Upper lobe of left lung (tissue), 6 donors: ENCODE measurements around the gene KCNQ2. TPM values are rescaled to one million over a fixed set of nuclear protein-coding genes. Genes with fewer than 3 reads are reported as not detected.
A peak's percentile ranks its signal among the peaks of the same experiment; 100 is the strongest.

ENCODE experiments used
- ATAC-seq, 2 donors: fragments of 200-7000 bp; cut with Tn5 transposase; one replicate each; pipeline ENCODE4 v1.9.1; 2022; ENCODE audit warnings: mild to moderate bottlenecking in 2 of 2, moderate library complexity in 2 of 2; ENCODE audit not compliant: low FRiP score in 2 of 2
- DNase-seq, 2 donors: peaks; one replicate each; pipeline ENCODE4 v3.0.0-alpha.2; 2019 to 2020
- H3K27ac ChIP-seq, 4 donors: fragments of 200-600 bp; sonication (generic); one replicate each; pipeline ENCODE4 v1.5.1; 2016 to 2019
- H3K27me3 ChIP-seq, 4 donors: fragments of 200-600 bp; sonication (generic); one replicate each; pipeline ENCODE4 v1.5.1; 2017 to 2019
- H3K36me3 ChIP-seq, 4 donors: fragments of 200-600 bp; sonication (generic); one replicate each; pipeline ENCODE4 v1.5.1; 2016 to 2019
- H3K4me1 ChIP-seq, 4 donors: fragments of 200-600 bp; sonication (generic); one replicate each; pipeline ENCODE4 v1.5.1; 2018 to 2019
- H3K4me3 ChIP-seq, 4 donors: fragments of 200-600 bp; sonication (generic); one replicate each; pipeline ENCODE4 v1.5.1; 2017 to 2019; ENCODE audit warnings: mild to moderate bottlenecking in 2 of 4, moderate library complexity in 1 of 4
- H3K9me3 ChIP-seq, 4 donors: fragments of 200-600 bp; sonication (generic); one replicate each; pipeline ENCODE4 v1.5.1; 2018 to 2019
- EP300 ChIP-seq, 4 donors: sonication (generic); formaldehyde crosslinking; IDR thresholded peaks; one replicate each; pipeline ENCODE4 v1.5.1; 2017; ENCODE audit warnings: antibody characterized with exemption in 4 of 4, control low read depth in 2 of 4
- POLR2A ChIP-seq, 4 donors: fragments of 450-650 bp; IDR thresholded peaks; one replicate each; pipeline ENCODE4 v1.5.1; 2016 to 2017; ENCODE audit warnings: antibody characterized with exemption in 4 of 4, mild to moderate bottlenecking in 2 of 4
- POLR2AphosphoS5 ChIP-seq, 2 donors: sonication (generic); formaldehyde crosslinking; IDR thresholded peaks; one replicate each; pipeline ENCODE4 v1.5.1; 2017; ENCODE audit warnings: antibody characterized with exemption in 2 of 2
- WGBS, 2 donors: methylation state at CpG; one replicate each; pipeline ENCODE4 v1.1.5; 2017 to 2018; 5-methylcytosine and 5-hydroxymethylcytosine counted together
- total RNA-seq, 6 donors: library from RNA; depleted of rRNA in 4 of 6; stranded (reverse); fragments of >200 nt in 4 of 6; gene quantifications; one replicate each; pipeline versions ENCODE4 v1.1.0 to v1.2.1, GENCODE V29; 2016 to 2021
- TF ChIP-seq, protein P1 (sequence below), 6 experiments: fragments of 450-650 bp in 4 of 6; fragments of 200-600 bp in 2 of 6; sonication (generic) in 2 of 6; IDR thresholded peaks; one replicate each; pipeline ENCODE4 v1.5.1; 2016 to 2019; ENCODE audit warnings: antibody characterized with exemption in 6 of 6
- donor health status: DM: no; HTN: no; CAD: no; lungs with moderate emphysema.
- donor health status: DM: no; HTN: yes; CAD: no; lungs with severe emphysema.

Gene KCNQ2
- total RNA-seq, 6 donors from 2014 or later, result 0.66 TPM; not detected in 5

GRCh38 chr20:63359164-63359934 lies 113.1 kb downstream of the KCNQ2 start:
- ATAC-seq (no peak), DNase-seq (peak in 1 of 2 donors; percentile 76)
- 69 to 70% methylated on average over 14 to 39 of the region's 42 CpGs for WGBS, 2 donors
- no peaks in the 10 kb centered on the region for H3K36me3 ChIP-seq
- no peaks in the 10 kb centered on the region for H3K9me3 ChIP-seq
- peaks cover 0 to 21% (median 8%) of the 10 kb centered on the region in 4 donors for H3K27me3 ChIP-seq
- TF ChIP-seq, protein P1, sequence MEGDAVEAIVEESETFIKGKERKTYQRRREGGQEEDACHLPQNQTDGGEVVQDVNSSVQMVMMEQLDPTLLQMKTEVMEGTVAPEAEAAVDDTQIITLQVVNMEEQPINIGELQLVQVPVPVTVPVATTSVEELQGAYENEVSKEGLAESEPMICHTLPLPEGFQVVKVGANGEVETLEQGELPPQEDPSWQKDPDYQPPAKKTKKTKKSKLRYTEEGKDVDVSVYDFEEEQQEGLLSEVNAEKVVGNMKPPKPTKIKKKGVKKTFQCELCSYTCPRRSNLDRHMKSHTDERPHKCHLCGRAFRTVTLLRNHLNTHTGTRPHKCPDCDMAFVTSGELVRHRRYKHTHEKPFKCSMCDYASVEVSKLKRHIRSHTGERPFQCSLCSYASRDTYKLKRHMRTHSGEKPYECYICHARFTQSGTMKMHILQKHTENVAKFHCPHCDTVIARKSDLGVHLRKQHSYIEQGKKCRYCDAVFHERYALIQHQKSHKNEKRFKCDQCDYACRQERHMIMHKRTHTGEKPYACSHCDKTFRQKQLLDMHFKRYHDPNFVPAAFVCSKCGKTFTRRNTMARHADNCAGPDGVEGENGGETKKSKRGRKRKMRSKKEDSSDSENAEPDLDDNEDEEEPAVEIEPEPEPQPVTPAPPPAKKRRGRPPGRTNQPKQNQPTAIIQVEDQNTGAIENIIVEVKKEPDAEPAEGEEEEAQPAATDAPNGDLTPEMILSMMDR (IDR thresholded peaks at IDR 0.05), result no peak
- TF ChIP-seq POLR2A (IDR thresholded peaks at IDR 0.05) (no peak), POLR2AphosphoS5 (IDR thresholded peaks at IDR 0.05) (no peak), EP300 (IDR thresholded peaks at IDR 0.05) (no peak)
- peaks cover 0 to 4% (median 0%) of the 10 kb centered on the region in 4 donors for H3K4me1 ChIP-seq
- H3K4me3 ChIP-seq, result no peak overlapping the region
- no peak overlapping the region for H3K27ac ChIP-seq

DNA sequence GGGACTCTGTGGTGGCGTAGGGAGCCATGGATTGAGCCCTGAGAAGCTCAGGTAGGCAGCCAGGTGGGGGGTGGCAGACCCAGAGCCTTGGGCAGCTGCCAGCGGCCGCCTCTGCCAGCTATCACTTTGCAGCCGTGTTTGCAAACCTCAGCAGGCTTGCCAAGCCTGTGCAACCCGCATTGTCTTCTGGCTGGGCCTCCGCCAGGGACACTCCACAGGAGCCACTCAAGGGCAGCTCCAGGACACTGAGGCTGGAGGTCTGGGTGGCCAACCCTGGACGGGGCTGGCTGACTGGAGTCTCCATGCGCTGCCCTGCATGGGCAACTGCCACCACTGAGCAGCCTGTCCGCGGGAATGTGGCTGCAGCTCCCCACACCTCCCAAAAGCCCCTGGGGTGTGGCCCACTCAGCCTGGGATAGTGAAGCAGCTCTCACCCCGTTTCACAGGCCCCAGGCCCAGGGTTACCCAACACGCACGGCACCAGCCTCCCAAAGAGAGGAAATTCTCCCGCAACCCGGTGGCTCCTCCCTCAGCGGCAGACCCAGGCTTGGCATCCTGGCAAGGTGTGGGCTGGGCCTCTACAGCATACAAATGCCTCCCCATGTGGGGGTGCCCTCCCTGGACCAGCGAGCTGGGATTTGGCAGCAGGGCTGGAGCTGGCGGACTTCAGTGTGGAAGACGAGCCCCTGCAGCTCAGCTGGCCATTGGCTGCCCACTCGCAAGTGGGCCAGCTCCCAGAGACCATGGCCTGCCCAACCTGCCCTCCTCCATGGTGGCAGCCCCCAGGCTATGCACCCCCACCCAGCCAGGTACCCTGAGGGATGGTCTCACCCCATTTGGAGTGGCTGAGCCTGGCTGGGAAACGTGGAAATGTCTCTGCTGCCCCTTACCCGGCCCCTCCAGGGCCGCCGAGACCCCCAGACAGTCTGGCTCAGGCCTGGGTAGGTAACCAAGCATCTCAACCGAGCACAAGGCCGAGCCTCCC lies 114.2 kb downstream of the KCNQ2 start:
- TF ChIP-seq POLR2A (IDR thresholded peaks at IDR 0.05) (no peak), POLR2AphosphoS5 (IDR thresholded peaks at IDR 0.05) (no peak), EP300 (IDR thresholded peaks at IDR 0.05) (no peak)
- TF ChIP-seq, protein P1 (IDR thresholded peaks at IDR 0.05), result no peak
- DNase-seq (peak in 1 of 2 donors; percentile 77), ATAC-seq (no peak)
- Histone ChIP-seq H3K36me3 (no peaks in the 10 kb centered on the region), H3K9me3 (no peaks in the 10 kb centered on the region), H3K27ac (no peak overlapping the region), H3K4me3 (no peak overlapping the region), H3K4me1 (peaks cover 0 to 4% (median 0%) of the 10 kb centered on the region in 4 donors), H3K27me3 (peaks cover 0 to 15% (median 8%) of the 10 kb centered on the region in 4 donors)
- 32 to 63% methylated on average over 6 to 19 of the region's 26 CpGs for WGBS, 2 donors

DNA sequence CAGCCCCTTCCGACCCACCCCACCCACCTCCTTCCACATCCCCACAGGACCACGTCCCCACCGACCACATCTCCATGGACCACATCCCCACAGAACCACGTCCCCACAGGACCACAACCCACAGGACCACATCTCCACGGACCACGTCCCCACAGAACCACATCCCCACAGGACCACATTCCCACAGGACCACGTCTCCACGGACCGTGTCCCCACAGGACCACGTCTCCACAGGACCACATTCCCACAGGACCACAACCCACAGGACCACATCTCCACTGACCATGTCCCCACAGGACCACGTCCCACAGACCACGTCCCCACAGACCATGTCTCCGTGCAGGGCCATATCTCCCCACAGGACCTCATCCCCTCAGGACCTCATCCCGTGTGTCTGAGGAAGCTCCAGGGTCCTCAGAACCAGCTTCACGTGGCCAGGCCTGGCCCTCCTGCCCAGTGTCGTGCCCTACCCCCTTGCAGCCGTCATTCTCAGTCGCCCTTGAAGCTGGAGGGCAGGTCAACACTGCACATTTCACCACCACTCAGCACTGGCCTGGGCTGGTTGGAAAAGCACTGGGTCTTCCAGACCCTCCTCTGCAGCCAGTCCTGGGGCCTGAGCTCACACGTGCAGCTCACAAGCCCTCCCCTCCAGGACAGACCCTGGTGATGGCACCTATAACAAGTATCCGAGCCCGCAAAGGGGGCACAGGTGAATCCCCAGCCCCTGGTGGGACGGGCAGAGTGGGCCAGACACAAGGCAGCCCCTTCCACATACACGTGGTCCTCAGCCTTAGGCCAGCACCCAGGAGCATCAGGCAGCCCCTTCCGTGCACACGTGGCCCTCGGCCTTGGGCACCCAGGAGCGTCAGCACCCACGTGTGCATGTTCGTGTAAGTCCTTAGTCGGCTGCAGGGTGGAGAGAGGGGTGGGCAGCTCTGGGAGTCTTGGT lies 115.2 kb downstream of the KCNQ2 start:
- no peak for TF ChIP-seq POLR2AphosphoS5 (IDR thresholded peaks at IDR 0.05)
- TF ChIP-seq POLR2A (IDR thresholded peaks at IDR 0.05), result no peak
- no peak for TF ChIP-seq EP300 (IDR thresholded peaks at IDR 0.05)
- TF ChIP-seq, protein P1 (IDR thresholded peaks at IDR 0.05), result no peak
- WGBS, 2 donors, result 71% methylated on average over 17 to 27 of the region's 30 CpGs
- ATAC-seq (no peak), DNase-seq (peak in 1 of 2 donors; percentile 41)
- Histone ChIP-seq H3K9me3 (no peaks in the 10 kb centered on the region), H3K4me3 (no peak overlapping the region), H3K4me1 (peaks cover 0 to 4% (median 0%) of the 10 kb centered on the region in 4 donors), H3K27me3 (peaks cover 0 to 14% (median 7%) of the 10 kb centered on the region in 4 donors), H3K36me3 (no peaks in the 10 kb centered on the region), H3K27ac (no peak overlapping the region)

- WGBS, 2 donors, result 92% methylated on average over 6 of the region's 8 CpGs; no CpG with 5 or more reads in 1 of the 2 donors
- no peaks in the 10 kb centered on the region for H3K36me3 ChIP-seq
- H3K4me3 ChIP-seq, result no peak overlapping the region
- DNase-seq, result peak in 1 of 2 donors; percentile 50
- H3K4me1 ChIP-seq, result peaks cover 0 to 4% (median 0%) of the 10 kb centered on the region in 4 donors
- TF ChIP-seq, protein P1 (IDR thresholded peaks at IDR 0.05), result no peak
- no peak for TF ChIP-seq EP300 (IDR thresholded peaks at IDR 0.05)
- no peak for TF ChIP-seq POLR2AphosphoS5 (IDR thresholded peaks at IDR 0.05)
- no peak for TF ChIP-seq POLR2A (IDR thresholded peaks at IDR 0.05)
- H3K27ac ChIP-seq, result no peak overlapping the region
- peaks cover 0 to 14% (median 7%) of the 10 kb centered on the region in 4 donors for H3K27me3 ChIP-seq
- no peak for ATAC-seq
- H3K9me3 ChIP-seq, result no peaks in the 10 kb centered on the region
These were observed 115.9 kb downstream of the KCNQ2 start for GRCh38 chr20:63356511-63356910.
